Activated effector memory CD4-positive, alpha-beta T cell treated with anti-CD3 and anti-CD28 coated beads, Interleukin-2, amount 50 U/mL, for 16 hours (primary cell): ENCODE data around the gene FASTKD1.
"Not testable (repeated sequence)": the region's sequence is repeated elsewhere in the genome, so short reads cannot be mapped to it uniquely, and the experiment has no call there.

Source experiments
- DNase-seq: peaks from one replicate; pipeline ENCODE4 v3.0.0-alpha.2; 2020

FASTKD1 gene

DNA sequence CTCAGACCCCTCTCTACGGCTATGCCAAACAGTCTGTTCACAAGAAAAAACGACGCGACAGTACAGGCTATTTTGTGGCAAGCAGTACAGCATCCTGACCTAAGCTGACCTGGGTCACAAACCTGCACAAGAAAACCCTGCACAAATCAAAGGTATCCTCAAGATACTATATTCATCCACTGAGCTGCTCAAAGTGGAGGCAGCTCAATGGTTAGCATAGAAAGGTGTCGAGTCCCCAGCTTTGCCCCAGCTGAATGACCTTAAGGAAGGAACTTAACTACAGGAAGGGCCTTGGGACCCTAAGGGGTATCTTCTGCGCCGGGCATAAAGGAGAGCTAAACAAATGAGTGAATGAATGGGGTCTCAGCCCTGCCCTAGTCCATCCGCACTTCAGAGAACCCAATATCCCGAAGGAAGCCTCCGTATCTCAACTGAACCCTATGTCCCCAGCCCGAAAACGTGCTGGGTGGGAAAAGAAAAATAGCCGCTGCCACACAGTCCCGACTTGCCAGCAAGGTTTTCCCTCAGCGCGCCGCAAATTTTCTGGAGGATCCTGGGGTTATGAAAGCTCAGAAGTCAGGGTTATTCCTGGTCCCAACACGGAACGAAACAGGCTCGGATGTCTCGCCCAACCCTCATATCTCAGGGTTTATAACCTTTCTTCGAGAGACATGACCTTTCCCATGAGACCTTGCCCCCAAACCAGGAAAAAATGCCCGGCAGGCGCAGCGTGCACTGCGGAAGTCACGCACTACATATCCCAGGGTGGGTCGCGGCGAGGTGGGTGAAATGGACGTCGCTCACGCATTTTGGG lies at the start of gene FASTKD1:
Gene FASTKD1, minus strand, starts transcription at position 706 of the 814 bp plus-strand sequence. CDS start 1,836 bp downstream, outside the sequence.
- peak; percentile 95 for DNase-seq

DNA sequence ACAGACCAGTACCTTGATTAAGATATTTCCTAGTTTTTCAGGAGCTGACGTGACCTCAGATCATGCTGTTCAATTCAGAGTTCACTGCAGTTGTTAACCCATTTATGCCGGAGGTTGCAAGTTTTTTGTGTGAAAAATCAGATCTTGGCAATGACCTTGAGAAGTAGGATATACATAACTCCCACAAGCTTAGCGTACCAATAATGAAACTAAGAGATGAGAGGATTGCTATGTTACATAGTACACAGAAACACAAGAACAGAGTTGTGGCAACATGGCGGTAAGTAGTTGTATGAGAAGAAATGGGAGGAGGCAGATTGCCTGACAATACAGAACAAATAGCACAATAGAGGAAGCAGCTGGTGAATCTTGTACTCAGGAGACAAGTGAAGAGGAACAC lies 49.6 kb upstream of the FASTKD1 start:
- no peak for DNase-seq

DNA sequence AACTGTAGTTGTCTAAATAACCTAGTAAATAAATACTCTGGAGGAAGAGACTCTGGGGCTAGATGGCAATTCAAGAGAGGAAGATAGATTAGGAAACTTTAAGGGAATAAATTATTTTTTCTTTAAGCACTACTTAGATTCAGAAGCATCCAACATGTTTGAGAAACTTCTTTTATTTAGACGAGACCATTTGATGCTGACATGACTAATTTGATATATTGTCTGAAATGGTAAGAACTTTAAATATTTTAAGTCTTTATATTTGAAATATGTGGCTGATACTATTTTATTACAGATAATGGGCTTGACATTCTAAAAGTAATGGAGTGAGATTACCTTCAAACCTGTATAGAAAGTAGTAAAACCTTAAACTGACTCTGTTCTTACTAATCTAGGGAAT lies 46.8 kb upstream of the FASTKD1 start:
- DNase-seq, result no peak

DNA sequence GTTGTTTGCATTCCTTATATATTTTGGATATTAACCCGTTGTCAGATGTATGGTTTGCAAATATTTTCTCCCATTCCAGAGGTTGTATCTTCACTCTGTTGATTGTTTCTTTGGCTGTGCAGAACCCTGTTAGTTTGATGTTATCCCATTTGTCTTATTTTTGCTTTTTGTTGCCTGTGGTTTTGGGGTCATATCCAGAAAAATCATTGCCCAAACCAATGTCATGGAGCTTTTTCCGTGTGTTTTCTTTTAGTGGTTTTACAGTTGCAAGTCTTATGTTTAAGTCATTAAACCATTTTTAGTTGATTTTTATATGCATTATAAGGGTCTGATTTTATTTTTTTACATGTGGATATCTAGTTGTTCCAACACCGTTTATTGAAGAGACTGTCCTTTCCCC lies 46.3 kb upstream of the FASTKD1 start:
- no peak for DNase-seq

GRCh38 chr2:169615982-169616381 lies 42.3 kb upstream of the FASTKD1 start:
- DNase-seq, result not testable (repeated sequence)

DNA sequence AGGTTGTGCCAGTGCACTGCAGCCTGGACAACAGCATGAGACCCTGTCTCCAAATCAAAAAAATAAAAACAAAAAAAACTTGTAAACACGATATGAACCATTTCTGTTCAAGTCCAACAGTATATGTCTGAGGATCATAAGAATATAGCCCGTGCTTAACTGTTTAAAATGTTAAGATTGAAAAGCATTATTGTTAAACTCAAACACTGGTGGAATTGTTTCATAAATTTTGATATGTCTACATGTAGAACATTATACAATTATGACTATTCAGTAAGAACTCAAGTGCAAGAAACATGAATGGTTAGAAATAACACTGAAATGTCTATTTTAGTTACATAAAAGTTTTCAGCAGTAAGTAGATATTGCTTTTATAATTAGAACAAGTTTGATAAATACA lies 40.2 kb upstream of the FASTKD1 start:
- no peak for DNase-seq

DNA sequence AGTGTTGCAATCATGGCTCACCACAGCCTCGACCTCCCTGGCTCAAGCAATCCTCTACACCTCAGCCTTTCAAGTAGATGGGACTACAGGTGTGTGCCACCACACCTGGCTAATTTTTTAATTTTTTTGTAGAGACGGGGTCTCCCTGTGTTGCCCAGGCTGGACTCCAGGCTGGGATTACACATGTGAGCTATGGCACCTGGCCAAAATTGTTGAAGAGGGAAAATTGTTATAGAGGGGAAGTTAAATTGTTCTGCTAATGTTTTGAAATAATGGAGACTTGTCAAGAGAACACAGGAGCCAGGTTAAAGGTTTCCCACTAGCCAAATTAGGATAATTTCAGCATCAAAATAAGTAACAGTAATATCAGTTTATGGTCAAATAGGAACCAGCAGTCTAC lies 35.6 kb upstream of the FASTKD1 start:
- no peak for DNase-seq

GRCh38 chr2:169599568-169599967 lies 25.9 kb upstream of the FASTKD1 start:
- DNase-seq, result no peak

DNA sequence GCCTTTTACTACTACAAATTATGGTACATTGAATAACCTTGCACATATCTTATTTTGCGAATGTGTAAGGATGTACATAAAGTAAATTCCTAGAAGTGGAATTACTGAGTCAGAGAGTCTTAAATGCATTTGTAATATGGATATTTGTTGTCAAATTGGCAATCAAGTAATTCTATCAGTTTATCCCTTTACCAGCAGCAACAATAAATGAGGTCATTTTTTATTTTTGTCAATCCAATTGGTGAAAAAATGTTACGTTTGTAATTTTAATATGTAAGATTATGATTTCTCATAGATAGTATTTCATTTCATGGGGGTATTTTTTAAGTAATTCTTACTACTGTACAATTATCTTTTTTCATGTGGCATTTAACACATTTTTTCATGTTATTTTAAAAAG lies 25.3 kb upstream of the FASTKD1 start:
- DNase-seq, result no peak

DNA sequence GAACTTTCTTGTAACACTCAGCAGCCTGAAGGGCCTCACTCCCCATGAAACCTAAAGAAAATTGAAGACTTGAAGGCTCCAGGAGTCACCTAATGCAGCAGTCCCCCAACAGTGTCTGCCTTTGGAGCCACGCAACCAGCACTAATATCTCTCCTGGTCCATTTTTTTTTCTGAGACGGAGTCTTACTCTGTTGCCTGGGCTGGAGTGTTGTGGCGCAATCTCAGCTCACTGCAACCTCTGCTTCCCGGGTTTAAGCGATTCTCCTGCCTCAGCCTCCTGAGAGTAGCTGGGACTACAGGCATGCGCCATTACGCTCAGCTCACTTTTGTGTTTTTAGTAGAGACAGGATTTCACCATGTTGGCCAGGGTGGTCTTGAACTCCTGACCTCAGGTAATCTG lies 22.9 kb upstream of the FASTKD1 start:
- not testable (repeated sequence) for DNase-seq

DNA sequence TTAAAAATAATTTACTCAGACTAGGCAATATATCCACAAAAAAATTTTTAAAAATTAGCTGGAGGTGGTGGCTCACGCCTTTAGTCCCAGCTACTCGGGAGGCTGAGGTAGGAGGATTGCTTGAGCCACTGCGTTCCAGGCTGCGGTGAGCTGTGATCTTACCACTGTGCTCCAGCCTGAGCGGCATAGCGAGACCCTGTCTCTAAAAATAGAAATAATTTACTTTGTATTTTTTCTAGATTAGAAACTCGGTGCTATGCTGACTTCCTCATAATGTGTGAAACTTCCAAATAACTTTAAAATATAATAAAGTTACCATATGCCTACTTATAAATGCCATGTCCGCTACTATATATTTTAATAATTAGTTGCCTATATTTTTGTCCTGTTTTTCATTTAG lies 17.1 kb upstream of the FASTKD1 start:
- no peak for DNase-seq

GRCh38 chr2:169585673-169586072 lies 12.0 kb upstream of the FASTKD1 start:
- no peak for DNase-seq

DNA sequence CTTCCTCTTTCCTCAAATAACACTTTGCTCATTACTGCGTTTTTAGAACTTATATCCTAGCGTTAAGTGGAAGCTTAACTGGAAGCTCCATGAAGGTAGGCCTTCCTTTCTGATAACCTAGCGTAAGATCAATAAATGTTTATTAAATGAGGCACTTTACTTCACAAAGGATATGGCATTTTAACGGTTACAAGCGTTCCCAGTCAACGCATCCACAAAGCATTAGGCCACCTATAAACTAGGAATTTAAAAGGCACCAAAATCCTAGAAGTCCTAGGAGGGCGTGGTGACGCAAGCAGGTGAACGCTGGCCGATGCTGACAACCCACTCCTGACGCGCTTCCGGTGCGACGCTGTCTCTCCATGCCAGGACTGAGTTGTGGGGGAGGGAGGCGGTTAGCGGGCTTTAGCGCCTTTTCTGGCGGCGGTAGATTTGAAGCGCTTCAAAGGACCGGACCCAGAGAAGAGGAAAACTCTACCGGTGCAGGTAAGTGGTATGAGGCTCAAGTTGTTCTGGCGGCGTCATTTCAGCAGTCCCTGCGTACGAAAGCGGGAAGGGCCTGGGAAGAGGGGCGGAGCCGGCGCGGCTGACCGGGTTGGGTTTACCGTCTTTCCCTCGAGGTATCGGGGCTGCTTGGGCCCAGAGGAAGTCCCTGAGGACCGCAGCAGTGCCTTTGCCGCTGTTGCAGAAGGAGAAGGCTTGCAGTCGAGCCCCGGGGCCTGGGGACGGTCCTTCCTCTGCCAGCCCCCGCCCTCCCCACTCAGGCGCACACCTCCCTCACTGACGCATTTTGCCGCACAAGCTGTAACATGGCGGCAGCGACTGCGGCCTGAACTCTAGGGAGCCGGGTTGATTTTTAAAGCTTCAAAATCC lies 10.6 kb upstream of the FASTKD1 start, which contains the start of gene PPIG:
Gene PPIG, plus strand, starts transcription at position 347 of the 873 bp plus-strand sequence. CDS start 19,691 bp downstream, outside the sequence.
- peak; percentile 95 for DNase-seq

DNA sequence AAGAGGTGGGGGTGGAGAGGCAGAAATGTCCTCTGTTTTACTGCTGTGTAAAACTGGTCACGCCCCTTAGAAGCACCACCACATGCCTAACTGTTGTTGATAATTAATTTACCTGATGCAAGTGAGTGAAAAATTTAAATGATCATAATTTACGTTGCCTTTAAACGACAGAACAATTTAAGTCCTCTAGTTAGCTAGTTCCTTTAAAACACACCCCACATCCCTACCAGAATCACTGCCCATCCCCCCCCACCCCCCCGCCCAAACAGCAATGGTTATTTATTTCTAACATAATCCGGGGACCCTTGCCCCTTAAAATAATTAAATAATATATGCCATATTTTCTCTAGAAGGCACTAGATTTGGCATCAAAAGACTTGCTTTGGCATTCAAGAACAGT lies 9.9 kb upstream of the FASTKD1 start:
- DNase-seq, result no peak

- DNase-seq, result not testable (repeated sequence)
Observed at GRCh38 chr2:169582552-169583266, 9.0 kb upstream of the FASTKD1 start.

DNA sequence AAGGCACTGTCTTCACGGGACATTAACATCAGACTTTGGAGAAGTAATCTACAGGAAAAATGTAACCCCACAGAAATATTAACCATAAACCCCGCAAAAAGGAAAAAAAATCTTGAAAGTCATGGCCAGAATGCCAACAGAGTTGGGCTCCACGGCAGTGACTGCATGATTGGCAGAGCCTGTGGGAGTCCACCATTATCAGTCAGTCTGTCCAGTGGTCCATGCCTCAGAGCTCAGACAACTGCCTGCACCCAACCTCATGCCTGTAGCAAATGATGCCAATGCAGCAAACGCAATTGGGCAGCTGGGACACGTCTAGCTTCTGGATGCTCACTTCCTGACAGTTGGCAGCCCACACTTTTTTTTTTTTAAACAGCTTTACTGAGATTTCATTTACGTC lies 5.4 kb upstream of the FASTKD1 start:
- DNase-seq, result no peak

- DNase-seq, result not testable (repeated sequence)
Observed at GRCh38 chr2:169575264-169575663, 1.6 kb upstream of the FASTKD1 start.

- DNase-seq, result not testable (repeated sequence)
Observed at GRCh38 chr2:169574539-169574938, 874 bp upstream of the FASTKD1 start.

DNA sequence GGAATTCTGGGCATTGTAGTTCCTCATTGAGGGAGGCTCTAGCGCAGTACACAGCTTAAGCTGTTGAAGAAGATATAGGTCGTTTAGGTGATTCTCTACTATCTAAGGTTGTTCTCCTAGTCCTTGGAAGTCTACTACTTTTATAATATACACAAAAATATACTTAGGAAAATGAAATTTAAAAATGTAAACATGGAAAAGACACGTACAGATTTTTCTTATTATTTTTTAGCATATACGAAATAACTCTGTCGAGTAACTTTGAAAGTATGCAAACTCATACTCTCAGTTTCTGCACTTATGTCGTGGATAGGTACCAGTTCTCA lies 272 bp upstream of the FASTKD1 start:
- DNase-seq, result no peak

DNA sequence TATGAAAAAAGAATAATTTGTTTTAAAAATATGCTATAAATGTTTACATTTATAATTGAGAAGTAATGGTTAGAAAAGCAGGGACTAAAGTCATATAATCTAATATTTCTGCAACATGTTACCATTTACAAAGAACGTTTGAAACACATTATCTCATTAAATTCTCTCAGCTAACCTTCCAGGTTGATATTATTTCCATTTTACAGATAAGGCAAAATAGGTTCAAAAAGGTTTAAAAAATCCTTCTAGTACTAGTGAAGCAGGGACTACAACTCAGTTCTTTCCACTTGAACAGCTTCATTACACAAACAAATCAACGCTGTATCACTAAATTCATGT lies 875 bp downstream of the FASTKD1 start:
- no peak for DNase-seq

- no peak for DNase-seq
Observed at GRCh38 chr2:169572189-169572588, 1.5 kb downstream of the FASTKD1 start.

- DNase-seq, result no peak
Observed at GRCh38 chr2:169571571-169571970, 2.1 kb downstream of the FASTKD1 start.

DNA sequence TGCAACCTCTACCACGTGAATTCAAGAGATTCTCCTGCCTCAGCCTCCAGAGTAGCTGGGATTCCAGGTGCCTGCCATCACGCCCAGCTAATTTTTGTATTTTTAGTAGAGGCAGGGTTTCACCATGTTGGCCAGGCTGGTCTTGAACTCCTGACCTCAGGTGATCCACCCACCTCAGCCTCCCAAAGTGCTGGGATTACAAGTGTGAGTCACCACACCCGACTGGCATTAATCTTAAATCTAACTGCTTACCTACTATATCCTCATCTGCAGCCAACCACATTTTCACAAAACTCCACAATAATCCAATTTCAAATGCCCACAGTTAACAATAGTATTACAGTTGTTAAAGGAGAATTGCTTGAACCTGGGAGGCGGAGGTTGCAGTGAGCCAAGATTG lies 2.9 kb downstream of the FASTKD1 start:
- DNase-seq, result not testable (repeated sequence)
